Activated CD8-positive, alpha-beta T cell treated with anti-CD3 and anti-CD28 coated beads for 36 hours (primary cell): ENCODE data around the gene SIRT7. TPM values are rescaled to one million over a fixed set of nuclear protein-coding genes. Genes with fewer than 3 reads are reported as not detected.

Experiments used
- ATAC-seq: fragments of 200-7000 bp; cut with Tn5 transposase; one replicate; pipeline ENCODE4 v1.10.0; 2021; ENCODE audit warnings: mild to moderate bottlenecking, moderate library complexity
- CTCF ChIA-PET: fragments of 350-600 bp; sonication (Branson Sonifier 250); formaldehyde crosslinking; loops from one replicate; lab custom pipeline; 2021; ENCODE audit warnings: antibody characterized with exemption; lab: Charles Lee
- POLR2A ChIA-PET: fragments of 350-600 bp; sonication (Branson Sonifier 250); formaldehyde crosslinking; loops from one replicate; lab custom pipeline; 2021; ENCODE audit warnings: antibody characterized with exemption; lab: Charles Lee
- DNase-seq: peaks from one replicate; pipeline ENCODE4 v3.0.0-alpha.2; 2020
- H3K27ac Mint-ChIP-seq: one replicate; pipeline ENCODE4 v1.8.0; 2021; ENCODE audit warnings: mild to moderate bottlenecking, mixed read lengths
- H3K27me3 Mint-ChIP-seq: one replicate; pipeline ENCODE4 v1.8.0; 2021; ENCODE audit warnings: mixed read lengths
- H3K36me3 Mint-ChIP-seq: one replicate; pipeline ENCODE4 v1.8.0; 2021; ENCODE audit warnings: low read depth, mixed read lengths
- H3K4me1 Mint-ChIP-seq: one replicate; pipeline ENCODE4 v1.8.0; 2021; ENCODE audit warnings: low read depth, mixed read lengths
- H3K4me3 Mint-ChIP-seq: one replicate; pipeline ENCODE4 v1.8.0; 2021; ENCODE audit warnings: mild to moderate bottlenecking, moderate library complexity, mixed read lengths
- H3K9me3 Mint-ChIP-seq: one replicate; pipeline ENCODE4 v1.8.0; 2021; ENCODE audit warnings: mixed read lengths
- CTCF ChIP-seq: fragments of 200-600 bp; IDR thresholded peaks from one replicate; pipeline ENCODE4 v1.8.0; 2022; ENCODE audit warnings: antibody characterized with exemption, mild to moderate bottlenecking
- intact Hi-C: fragments of 100-400 bp; cut with micrococcal nuclease; formaldehyde crosslinking; loops from one replicate; pipeline ENCODE4 v1.10.0; 2022
- total RNA-seq, 2 experiments: library from RNA; stranded (reverse); gene quantifications; one replicate each; pipeline ENCODE4 v1.2.3, GENCODE V29; 2021

The SIRT7 gene
- total RNA-seq, 2 experiments from 2014 or later: 28.1 to 32.0 TPM

DNA sequence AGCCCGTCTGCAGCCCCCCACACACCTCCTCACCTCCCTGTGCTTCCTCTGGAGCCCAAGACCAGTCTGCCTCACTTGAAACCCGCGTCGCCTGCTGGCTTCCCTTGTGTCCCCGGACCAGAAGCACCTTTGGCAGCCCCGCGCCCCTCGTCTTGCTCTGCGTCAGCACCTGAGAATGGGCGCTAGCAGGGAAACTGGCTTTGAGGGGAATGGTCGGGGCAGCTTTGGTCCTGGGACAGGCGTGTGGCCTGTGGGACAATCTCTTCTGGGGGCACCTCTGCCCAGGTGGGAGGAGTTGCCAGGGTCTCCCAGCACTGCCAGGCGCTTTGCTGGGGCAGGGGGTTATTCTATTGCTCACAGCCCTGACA lies 13.2 kb upstream of the SIRT7 start:
- POLR2A ChIA-PET: interaction anchor here (0.8 to 1.4 kb wide), 3 partner anchors 14 to 168 kb away, joined by 3 to 5 read pairs (median 3); no protein-coding TSS in a partner anchor
- Mint-ChIP-seq H3K9me3 (no peaks in the 10 kb centered on the region), H3K4me1 (peaks cover 42% of the 10 kb centered on the region), H3K27me3 (peaks cover 5% of the 10 kb centered on the region), H3K4me3 (no peak overlapping the region), H3K27ac (no peak overlapping the region), H3K36me3 (peaks cover 34% of the 10 kb centered on the region)
- CTCF ChIA-PET: interaction anchor here (2.2 kb wide), 1 partner anchor 28 kb away, joined by 7 read pairs; no protein-coding TSS in a partner anchor
- intact Hi-C loops: no loop called here
- DNase-seq (no peak), ATAC-seq (no peak)
- no peak for TF ChIP-seq CTCF

DNA sequence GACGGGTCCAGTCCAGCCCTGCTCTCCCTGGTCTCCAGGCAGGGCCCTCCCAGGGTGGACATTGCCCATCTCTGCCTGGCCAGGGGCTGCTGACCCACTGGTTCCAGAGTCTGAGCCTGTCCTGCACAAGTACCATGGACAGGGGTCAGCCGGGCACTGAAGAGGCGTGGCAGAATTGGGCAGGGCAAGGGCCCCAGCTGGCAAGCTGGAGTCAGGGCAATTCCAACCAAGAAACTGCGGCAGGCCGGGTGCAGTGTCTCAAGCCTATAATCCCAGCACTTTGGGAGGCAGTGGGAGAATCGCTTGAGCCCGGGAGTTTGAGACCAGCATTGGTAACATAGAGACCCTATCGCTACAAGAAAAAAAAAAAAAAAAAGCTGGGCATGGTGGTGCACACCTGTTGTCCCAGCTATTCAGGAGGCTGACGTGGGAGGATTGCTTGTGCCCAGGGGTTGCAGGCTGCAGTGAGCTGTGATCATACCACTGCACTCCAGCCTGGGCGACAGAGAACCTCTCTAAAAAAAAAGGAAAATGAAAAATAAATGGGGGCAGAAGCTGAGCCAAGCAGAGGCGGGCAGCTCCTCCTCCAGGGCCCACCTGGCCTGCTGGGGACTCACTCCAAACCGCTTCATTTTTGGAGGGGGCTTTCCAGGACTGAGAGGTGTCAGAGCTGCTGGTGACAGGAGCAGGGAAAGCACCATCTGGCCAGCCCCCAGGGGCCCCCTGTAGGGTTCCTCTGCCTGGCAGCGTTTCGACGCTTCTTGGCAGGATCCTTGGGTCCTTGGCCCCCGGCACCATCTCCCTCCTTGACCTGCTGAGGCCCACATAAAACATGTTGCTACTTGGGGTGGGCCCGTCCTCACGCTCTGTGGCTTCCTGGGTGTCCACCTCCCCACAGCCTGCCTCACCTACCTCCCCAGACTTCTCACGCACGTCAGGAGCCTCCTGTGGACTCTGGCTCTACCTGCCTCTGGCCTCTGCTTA lies 12.5 kb upstream of the SIRT7 start:
- DNase-seq (peak; percentile 53), ATAC-seq (peak; percentile 21)
- POLR2A ChIA-PET: interaction anchor here (0.7 to 1.4 kb wide), 3 partner anchors 13 to 176 kb away, joined by 3 to 5 read pairs (median 4); no protein-coding TSS in a partner anchor
- H3K4me1 Mint-ChIP-seq: peaks cover 42% of the 10 kb centered on the region
- no peak for TF ChIP-seq CTCF
- no peak overlapping the region for H3K27ac Mint-ChIP-seq
- intact Hi-C loops: no loop called here
- peaks cover 5% of the 10 kb centered on the region for H3K27me3 Mint-ChIP-seq
- CTCF ChIA-PET: interaction anchor here (0.8 to 2.2 kb wide), 2 partner anchors 29 to 91 kb away, joined by 3 to 7 read pairs; no protein-coding TSS in a partner anchor
- peaks cover 29% of the 10 kb centered on the region for H3K36me3 Mint-ChIP-seq
- no peak overlapping the region for H3K4me3 Mint-ChIP-seq
- no peaks in the 10 kb centered on the region for H3K9me3 Mint-ChIP-seq

DNA sequence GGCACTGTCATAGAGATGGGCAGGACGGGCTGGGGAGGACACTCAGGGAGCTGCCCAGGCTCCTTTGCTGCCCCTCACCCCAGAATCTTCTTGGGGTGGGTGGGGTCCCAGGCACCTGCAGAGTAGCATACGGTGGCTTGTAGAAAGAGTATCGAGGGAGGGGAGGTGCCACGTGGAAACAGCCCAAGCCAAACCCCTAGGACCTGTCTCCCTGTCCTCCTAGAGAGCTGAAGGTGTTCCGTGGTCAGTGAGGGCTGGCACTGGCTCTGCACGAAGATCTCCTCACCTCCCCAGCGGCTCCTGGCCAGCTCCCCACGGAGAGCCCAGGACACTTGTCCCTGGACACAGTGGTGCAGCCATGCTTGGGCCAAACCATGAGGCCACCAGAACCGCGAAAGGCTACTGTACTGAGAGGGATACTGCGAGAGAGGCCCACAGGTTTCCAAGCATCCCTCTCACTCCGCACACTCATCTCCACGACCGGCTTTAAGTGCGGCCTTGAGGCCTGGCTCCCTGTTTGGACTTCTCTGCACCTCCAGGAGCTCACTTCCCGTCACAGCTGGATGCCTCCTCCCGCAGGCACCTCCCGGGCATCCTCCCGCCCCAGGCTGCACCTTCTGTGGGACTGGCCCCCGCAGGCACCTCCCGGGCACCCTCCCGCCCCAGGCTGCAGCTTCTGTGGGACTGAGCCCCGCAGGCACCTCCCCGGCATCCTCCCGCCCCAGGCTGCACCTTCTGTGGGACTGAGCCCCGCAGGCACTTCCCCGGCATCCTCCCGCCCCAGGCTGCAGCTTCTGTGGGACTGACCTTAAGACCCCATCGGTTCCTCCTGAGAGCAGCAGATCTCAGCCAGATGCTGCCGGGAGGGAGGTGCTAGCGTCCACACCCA lies 11.5 kb upstream of the SIRT7 start:
- ChIA-PET POLR2A (interaction anchor here (0.6 to 1.7 kb wide), 5 partner anchors 9 to 177 kb away, joined by 3 to 6 read pairs (median 3); no protein-coding TSS in a partner anchor), CTCF (interaction anchor here (1.0 to 1.3 kb wide), 2 partner anchors 13 to 30 kb away, joined by 3 read pairs; no protein-coding TSS in a partner anchor)
- Mint-ChIP-seq H3K9me3 (no peaks in the 10 kb centered on the region), H3K27ac (no peak overlapping the region), H3K4me1 (peaks cover 39% of the 10 kb centered on the region), H3K4me3 (peak overlapping the region; percentile 74), H3K27me3 (peaks cover 5% of the 10 kb centered on the region), H3K36me3 (peaks cover 21% of the 10 kb centered on the region)
- no peak for TF ChIP-seq CTCF
- DNase-seq: no peak
- ATAC-seq: no peak
- intact Hi-C loops: no loop called here

DNA sequence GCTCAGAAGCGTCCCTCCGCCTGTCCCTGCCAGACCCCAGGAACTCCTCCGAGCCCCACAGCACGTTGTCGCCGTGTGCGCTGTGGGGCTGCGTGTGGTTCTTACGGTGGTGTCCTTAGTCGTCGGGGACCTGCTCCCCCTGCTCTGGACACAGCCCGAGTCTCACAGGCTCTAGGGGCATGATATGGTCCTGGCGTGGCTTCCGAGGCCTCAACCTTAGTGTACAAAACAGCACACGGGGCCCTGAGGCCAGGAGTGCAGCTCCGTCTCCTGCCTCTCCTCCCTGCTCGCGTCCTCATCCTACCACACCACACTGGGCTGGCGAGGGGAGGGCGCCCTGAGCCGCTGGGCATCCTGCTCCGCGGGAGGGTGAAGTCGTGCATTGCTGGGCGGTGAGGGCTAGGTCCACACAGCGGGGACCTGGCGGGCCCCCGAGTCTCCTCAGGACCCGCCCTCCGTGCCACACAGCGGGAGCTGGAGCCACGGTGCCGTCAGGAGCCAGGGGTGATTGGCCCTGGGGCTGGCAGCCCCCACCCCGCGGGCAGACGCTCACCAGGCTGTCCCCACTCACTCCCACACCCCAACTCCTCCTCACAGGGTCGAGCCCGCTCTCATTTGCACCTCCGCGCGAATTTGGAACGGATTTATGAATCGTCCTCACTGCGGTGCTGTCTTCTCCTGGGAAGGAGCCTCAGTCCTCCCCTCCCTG lies 10.7 kb upstream of the SIRT7 start:
- H3K27me3 Mint-ChIP-seq: peaks cover 5% of the 10 kb centered on the region

More for the DNA sequence above, 10.7 kb upstream of the SIRT7 start:
- ChIA-PET POLR2A (interaction anchor here (1.0 to 1.7 kb wide), 6 partner anchors 9 to 85 kb away, joined by 3 to 6 read pairs (median 3); partner anchors contain the start of genes ALYREF and ANAPC11), CTCF (interaction anchor here (1.0 to 5.1 kb wide), 8 partner anchors 12 to 93 kb away, joined by 3 to 23 read pairs (median 3); partner anchors contain the start of gene CENPX)
- Mint-ChIP-seq H3K36me3 (peaks cover 14% of the 10 kb centered on the region), H3K4me3 (peak overlapping the region; percentile 74), H3K9me3 (no peaks in the 10 kb centered on the region), H3K27ac (no peak overlapping the region), H3K4me1 (peaks cover 38% of the 10 kb centered on the region)
- no peak for DNase-seq
- intact Hi-C loops: no loop called here
- peak; percentile 4 for TF ChIP-seq CTCF
- no peak for ATAC-seq
